ENCODE data around the gene TENM3. TPM values are rescaled to one million over a fixed set of nuclear protein-coding genes. Genes with fewer than 3 reads are reported as not detected.

The TENM3 gene
- total and polyA plus RNA-seq, 2 of the 8 experiments (the other 6 are each of a cell fraction or from before 2014, with no cell fraction given): 36.9 to 69.3 TPM

- TF ChIP-seq TAF1 (IDR thresholded peaks at IDR 0.05; ENCODE audit: low read depth, low read length) (no peak), USF2 (IDR thresholded peaks at IDR 0.05; ENCODE audit: low read length) (no peak), MAX (IDR thresholded peaks at IDR 0.05) (no peak), RBBP5 (IDR thresholded peaks at IDR 0.05; ENCODE audit: borderline replicate concordance, low read depth, low read length) (no peak)
These were observed 436.3 kb downstream of the TENM3 start (continued) for GRCh38 chr4:182679533-182679932.
